Esophagus squamous epithelium (tissue), 5 donors: ENCODE results near the gene DUSP12. TPM values are rescaled to one million over a fixed set of nuclear protein-coding genes. Genes with fewer than 3 reads are reported as not detected.

Source experiments
- DNase-seq: peaks from one replicate; lab custom pipeline; 2025; lab: John Stamatoyannopoulos, UW
- H3K27ac ChIP-seq, 4 donors: fragments of 200-600 bp; sonication (generic); one replicate each; pipeline ENCODE4 v1.5.1; 2016 to 2019; ENCODE audit warnings: mild to moderate bottlenecking in 1 of 4
- H3K27me3 ChIP-seq, 4 donors: fragments of 200-600 bp; sonication (generic); 1 replicate in 3 of 4; 2 replicates in 1 of 4; pipeline versions ENCODE4 v1.5.1 to v1.6.0; 2017 to 2021; ENCODE audit warnings: antibody characterized with exemption in 1 of 4
- H3K36me3 ChIP-seq, 3 donors: fragments of 200-600 bp; sonication (generic); one replicate each; pipeline ENCODE4 v1.5.1; 2016 to 2019
- H3K4me1 ChIP-seq, 3 donors: fragments of 200-600 bp; sonication (generic); one replicate each; pipeline ENCODE4 v1.5.1; 2017 to 2019
- H3K4me3 ChIP-seq, 4 donors: fragments of 200-600 bp; sonication (generic); 1 replicate in 3 of 4; 2 replicates in 1 of 4; pipeline ENCODE4 v1.5.1; 2016 to 2019; ENCODE audit warnings: mild to moderate bottlenecking in 2 of 4, moderate library complexity in 1 of 4
- H3K9me3 ChIP-seq, 3 donors: fragments of 200-600 bp; sonication (generic); one replicate each; pipeline ENCODE4 v1.5.1; 2016 to 2019
- CTCF ChIP-seq, 6 experiments: fragments of 450-650 bp in 4 of 6; fragments of 200-600 bp in 2 of 6; sonication (generic) in 2 of 6; IDR thresholded peaks; one replicate each; pipeline ENCODE4 v1.5.1; 2016 to 2019; ENCODE audit warnings: antibody characterized with exemption in 6 of 6, mild to moderate bottlenecking in 4 of 6, moderate library complexity in 4 of 6
- POLR2A ChIP-seq, 4 donors: fragments of 450-650 bp; IDR thresholded peaks; one replicate each; pipeline ENCODE4 v1.6.1; 2017; ENCODE audit warnings: antibody characterized with exemption in 4 of 4, mild to moderate bottlenecking in 4 of 4, moderate library complexity in 3 of 4
- WGBS, 2 donors: methylation state at CpG; one replicate each; pipeline ENCODE4 v1.1.5; 2018; 5-methylcytosine and 5-hydroxymethylcytosine counted together
- intact Hi-C: fragments of 100-400 bp; cut with DNase I; formaldehyde crosslinking; loops from one replicate; pipeline ENCODE4 v1.15.0; 2022
- total RNA-seq, 4 donors: library from RNA; depleted of rRNA; stranded (reverse); fragments of >200 nt; gene quantifications; one replicate each; pipeline ENCODE4 v1.1.0, GENCODE V29; 2016
- donor health status: DM: yes; HTN: yes; CAD: no.

DUSP12 gene
- 10 to 100 TPM in 3 of 4 donors, 1 to 10 TPM in 1; 6.0 to 24.0 (median 15.1) TPM for total RNA-seq

DNA sequence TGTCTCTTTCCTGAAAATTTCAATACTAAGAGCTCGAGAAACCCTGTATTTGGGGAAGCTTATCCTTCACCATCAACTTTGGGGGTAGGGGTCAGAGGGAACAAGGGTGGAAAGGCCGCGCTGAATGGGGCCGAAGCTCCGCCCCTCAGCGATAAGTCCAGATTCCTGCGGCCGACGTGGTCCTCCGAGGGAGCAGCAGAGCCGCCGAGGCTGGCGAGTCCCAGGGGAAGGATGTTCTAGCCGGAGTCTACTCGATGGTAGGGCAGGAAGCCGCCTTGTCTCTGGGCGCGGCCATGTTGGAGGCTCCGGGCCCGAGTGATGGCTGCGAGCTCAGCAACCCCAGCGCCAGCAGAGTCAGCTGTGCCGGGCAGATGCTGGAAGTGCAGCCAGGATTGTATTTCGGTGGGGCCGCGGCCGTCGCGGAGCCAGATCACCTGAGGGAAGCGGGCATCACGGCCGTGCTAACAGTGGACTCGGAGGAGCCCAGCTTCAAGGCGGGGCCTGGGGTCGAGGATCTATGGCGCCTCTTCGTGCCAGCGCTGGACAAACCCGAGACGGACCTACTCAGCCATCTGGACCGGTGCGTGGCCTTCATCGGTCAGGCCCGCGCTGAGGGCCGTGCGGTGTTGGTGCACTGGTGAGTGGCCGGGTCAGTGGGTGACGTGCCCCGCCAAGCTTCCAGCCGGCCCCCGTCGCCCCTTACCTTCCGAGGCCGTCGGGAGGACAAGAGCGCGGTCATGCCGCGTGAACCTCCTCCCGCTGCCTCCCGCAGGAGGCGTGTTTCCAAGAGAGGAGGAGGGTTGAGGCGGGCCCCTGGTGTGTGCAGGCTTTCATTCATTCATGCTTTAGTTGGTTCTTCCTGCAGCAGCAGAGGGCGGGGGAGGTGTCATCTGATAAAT, at the start of gene DUSP12:
TSS of gene DUSP12 (plus strand) at position 278 of the 899 bp plus-strand sequence. CDS start at position 294, 16 bp downstream.
- WGBS, 2 donors = 0% methylated on average over 1 to 10 of the region's 65 CpGs
- H3K4me3 ChIP-seq = peak within 1 kb of the TSS; percentile 90 to 100 (median 96)
- H3K4me1 ChIP-seq = peaks cover 0 to 27% (median 17%) of the 10 kb centered on the region in 3 donors
- TF ChIP-seq CTCF (IDR thresholded peaks at IDR 0.05) (peak in 1 of 6 experiments; percentile 7), POLR2A (IDR thresholded peaks at IDR 0.05) (peak in 2 of 4 donors; percentile 18 to 49)
- H3K36me3 ChIP-seq = peaks cover 4 to 33% (median 9%) of the 10 kb centered on the region in 3 donors
- intact Hi-C loops = loop anchor here (10.0 kb wide), 2 partner anchors 185 to 265 kb away; no protein-coding TSS in a partner anchor
- no peaks in the 10 kb centered on the region for H3K9me3 ChIP-seq
- H3K27ac ChIP-seq = peak within 1 kb of the TSS; percentile 90 to 97 (median 94)
- peak; percentile 61 for DNase-seq
- H3K27me3 ChIP-seq = peaks cover 0 to 15% (median 0%) of the 10 kb centered on the region in 4 donors

DNA sequence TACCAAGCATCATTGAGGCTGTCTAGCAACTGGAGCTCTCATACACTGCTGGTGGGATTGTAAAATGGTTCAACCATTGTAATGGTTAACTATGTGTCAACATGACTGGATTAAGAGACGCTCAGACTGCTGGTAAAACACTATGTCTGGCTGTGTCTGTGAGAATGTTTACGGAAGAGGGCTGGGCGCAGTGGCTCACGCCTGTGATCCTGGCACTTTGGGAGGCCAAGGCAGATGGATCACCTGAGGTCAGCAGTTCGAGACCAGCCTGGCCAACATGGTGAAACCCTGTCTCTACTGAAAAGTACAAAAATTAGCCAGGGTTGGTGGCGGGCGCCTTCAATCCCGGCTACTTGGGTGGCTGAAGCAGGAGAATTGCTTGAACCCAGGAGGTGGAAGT, 47.3 kb upstream of the DUSP12 start:
- Histone ChIP-seq H3K4me1 (no peaks in the 10 kb centered on the region), H3K36me3 (no peaks in the 10 kb centered on the region), H3K4me3 (no peak overlapping the region), H3K27me3 (peaks cover 0 to 8% (median 0%) of the 10 kb centered on the region in 4 donors), H3K9me3 (no peaks in the 10 kb centered on the region), H3K27ac (no peak overlapping the region)
- intact Hi-C loops = no loop called here
- WGBS, 2 donors = 52 to 71% methylated on average over 7 to 8 of the region's 8 CpGs
- no peak for DNase-seq
- TF ChIP-seq POLR2A (IDR thresholded peaks at IDR 0.05) = no peak
- no peak for TF ChIP-seq CTCF (IDR thresholded peaks at IDR 0.05)

DNA sequence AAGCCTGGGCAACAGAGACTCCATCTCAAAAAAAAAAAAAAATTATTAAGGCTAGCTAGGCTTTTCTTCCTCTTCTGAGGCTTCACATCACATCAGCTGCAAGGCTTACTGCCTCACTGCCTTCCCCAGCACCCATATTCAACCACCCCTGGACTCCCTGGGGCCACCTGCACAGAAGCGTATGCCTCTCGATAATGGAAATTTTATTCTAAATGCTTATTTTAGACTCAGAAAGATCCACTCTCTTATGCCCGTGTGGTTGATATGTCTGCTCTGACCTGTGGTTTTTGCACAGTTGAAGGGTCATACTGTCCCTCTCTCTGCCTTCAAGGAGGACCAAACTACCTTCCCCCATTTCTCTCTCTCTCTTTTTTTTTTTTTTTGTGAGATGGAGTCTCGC, 44.0 kb upstream of the DUSP12 start:
- H3K27me3 ChIP-seq = peaks cover 0 to 7% (median 0%) of the 10 kb centered on the region in 4 donors
- no peak for TF ChIP-seq POLR2A (IDR thresholded peaks at IDR 0.05)
- no peak for TF ChIP-seq CTCF (IDR thresholded peaks at IDR 0.05)
- intact Hi-C loops = no loop called here
- no peak overlapping the region for H3K4me3 ChIP-seq
- no peak for DNase-seq
- 73 to 86% methylated on average over 4 of the region's 4 CpGs for WGBS, 2 donors
- H3K9me3 ChIP-seq = no peaks in the 10 kb centered on the region
- no peaks in the 10 kb centered on the region for H3K36me3 ChIP-seq
- no peaks in the 10 kb centered on the region for H3K4me1 ChIP-seq
- H3K27ac ChIP-seq = no peak overlapping the region

DNA sequence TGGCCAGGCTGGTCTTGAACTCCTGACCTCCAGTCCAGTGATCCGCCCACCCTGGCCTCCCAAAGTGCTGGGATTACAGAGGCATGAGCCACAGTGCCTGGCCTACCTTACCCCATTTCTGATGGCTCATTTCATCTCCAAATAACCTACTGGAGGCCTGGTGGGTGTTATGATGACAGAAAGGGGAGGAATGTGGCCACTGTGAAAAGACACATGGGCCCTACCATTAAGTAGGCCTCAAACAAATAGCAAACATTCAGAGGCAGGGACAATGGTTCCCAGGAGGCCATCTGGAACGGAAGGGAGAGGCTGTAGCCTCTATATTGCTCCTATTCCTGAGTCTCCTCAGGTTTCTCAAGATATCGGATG, 43.5 kb upstream of the DUSP12 start:
- Histone ChIP-seq H3K9me3 (no peaks in the 10 kb centered on the region), H3K27ac (no peak overlapping the region), H3K36me3 (no peaks in the 10 kb centered on the region), H3K27me3 (peaks cover 0 to 7% (median 0%) of the 10 kb centered on the region in 4 donors), H3K4me3 (no peak overlapping the region), H3K4me1 (no peaks in the 10 kb centered on the region)
- TF ChIP-seq POLR2A (IDR thresholded peaks at IDR 0.05) (no peak), CTCF (IDR thresholded peaks at IDR 0.05) (no peak)
- WGBS, 2 donors = 78 to 79% methylated on average over 3 of the region's 3 CpGs
- DNase-seq = no peak
- intact Hi-C loops = no loop called here
